DOHH2 (cell line): Measurements from ENCODE around the gene ITGBL1.

Source experiments
- EZH2phosphoT487 ChIP-seq: fragments of 200-600 bp; sonication (generic); IDR thresholded peaks from 2 replicates; pipeline ENCODE4 v1.6.1; 2017; ENCODE audit warnings: borderline replicate concordance, mild to moderate bottlenecking, antibody characterized with exemption, low read length, moderate library complexity, mixed read lengths
- TF ChIP-seq, protein P1 (sequence below): fragments of 200-600 bp; sonication (generic); IDR thresholded peaks from one replicate; pipeline ENCODE4 v1.5.1; 2014; ENCODE audit warnings: antibody characterized with exemption, mild to moderate bottlenecking, low read depth, low read length; ENCODE audit not compliant: poor library complexity, severe bottlenecking

GRCh38 chr13:101706651-101707050 lies 254.2 kb downstream of the ITGBL1 start:
- TF ChIP-seq, protein P1, sequence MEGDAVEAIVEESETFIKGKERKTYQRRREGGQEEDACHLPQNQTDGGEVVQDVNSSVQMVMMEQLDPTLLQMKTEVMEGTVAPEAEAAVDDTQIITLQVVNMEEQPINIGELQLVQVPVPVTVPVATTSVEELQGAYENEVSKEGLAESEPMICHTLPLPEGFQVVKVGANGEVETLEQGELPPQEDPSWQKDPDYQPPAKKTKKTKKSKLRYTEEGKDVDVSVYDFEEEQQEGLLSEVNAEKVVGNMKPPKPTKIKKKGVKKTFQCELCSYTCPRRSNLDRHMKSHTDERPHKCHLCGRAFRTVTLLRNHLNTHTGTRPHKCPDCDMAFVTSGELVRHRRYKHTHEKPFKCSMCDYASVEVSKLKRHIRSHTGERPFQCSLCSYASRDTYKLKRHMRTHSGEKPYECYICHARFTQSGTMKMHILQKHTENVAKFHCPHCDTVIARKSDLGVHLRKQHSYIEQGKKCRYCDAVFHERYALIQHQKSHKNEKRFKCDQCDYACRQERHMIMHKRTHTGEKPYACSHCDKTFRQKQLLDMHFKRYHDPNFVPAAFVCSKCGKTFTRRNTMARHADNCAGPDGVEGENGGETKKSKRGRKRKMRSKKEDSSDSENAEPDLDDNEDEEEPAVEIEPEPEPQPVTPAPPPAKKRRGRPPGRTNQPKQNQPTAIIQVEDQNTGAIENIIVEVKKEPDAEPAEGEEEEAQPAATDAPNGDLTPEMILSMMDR: no peak
- TF ChIP-seq EZH2phosphoT487: no peak
